Measurements from ENCODE around the gene NPFFR2.
A peak's percentile ranks its signal among the peaks of the same experiment; 100 is the strongest.
"Not testable (repeated sequence)": the region's sequence is repeated elsewhere in the genome, so short reads cannot be mapped to it uniquely, and the experiment has no call there.

Gene NPFFR2

DNA sequence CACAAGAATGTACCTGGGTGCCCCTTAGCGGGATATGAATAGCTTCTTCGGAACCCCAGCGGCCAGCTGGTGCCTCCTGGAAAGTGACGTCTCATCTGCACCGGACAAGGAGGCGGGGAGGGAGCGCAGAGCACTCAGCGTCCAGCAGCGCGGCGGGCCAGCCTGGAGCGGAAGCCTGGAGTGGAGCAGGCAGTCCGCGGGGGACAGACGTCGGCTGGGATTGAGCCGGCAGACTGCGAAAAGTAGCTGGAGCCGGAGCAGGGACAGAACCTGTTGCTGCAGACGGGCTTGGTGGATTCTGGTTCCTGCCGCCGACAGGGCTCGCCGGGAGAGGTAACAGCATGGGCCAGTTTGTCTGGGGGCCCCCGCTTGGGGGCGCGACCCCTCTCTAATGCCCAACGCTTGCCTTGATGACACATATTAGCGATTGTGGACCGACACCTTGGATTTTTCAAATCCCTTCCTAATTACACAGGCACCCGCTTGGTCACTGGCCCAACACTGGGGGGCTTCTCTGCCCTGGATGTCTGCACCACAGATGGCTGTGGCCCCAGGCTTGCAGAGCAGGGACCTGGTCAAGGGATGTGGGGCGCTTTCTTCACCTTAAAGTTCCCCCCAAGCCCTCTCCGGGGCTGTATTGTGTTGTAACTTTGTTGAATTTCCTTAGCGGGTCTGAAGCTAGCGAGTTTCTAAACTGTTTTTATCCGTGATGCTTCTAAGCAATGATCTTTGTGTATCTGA lies at the start of gene NPFFR2:
NPFFR2 (plus strand) TSS at position 133 of the 741 bp plus-strand sequence. CDS start 96,592 bp downstream, outside the sequence.
- peak; percentile 80 for DNase-seq (ENCODE audit: low spot score)

DNA sequence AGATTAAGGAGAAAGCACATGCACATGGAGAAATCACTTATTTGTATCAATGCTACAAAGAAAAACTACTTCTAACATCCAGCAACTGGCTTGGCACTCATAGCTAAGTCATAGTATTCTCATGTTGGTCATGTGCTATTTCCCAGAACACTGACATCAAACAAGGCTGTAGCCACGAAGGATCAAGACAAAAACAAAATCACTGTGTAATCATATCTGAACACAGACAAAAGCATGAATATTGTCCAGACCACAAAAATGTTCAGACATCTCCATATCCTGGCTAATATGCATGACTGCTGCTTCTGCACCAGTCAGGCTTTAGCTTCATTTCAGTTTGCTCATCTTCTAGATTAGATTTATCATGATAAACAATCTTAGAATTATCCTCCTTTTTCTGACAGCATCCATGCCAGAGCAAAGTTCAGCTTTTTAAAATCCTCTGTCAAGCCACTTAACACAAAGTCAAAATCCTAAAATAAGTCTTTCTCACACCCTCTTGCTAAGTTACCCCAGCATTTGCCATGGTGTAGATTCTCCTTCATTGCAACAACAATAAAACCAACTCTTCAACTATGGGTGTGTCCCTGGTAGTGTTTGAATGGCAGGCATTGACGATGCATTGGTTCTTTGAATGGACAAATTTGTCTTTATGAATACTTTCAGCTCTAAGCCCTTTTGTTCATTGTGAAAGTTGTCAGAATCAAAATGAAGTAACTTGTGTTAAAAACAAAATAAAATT lies 39.1 kb upstream of the NPFFR2 start:
- no peak for DNase-seq (ENCODE audit: low spot score)

DNA sequence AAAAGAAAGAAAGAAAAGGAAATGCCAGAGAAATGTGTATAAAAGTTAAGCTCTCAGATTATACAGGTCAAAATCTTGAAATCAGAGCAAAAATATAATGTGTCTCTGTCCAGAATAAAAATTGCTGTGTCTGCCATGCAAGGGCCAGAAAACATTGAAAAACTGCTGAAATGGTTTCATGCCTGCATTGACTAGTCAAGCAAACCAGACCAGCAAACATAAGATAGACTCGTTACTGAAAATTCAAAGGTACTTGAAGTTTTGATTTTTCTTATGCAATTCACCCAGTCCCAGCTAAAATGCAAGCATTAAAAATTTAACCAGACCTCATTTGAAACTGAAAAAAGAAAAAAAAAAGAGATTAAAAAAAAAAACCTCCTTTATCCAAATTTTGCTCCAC lies 37.2 kb upstream of the NPFFR2 start:
- DNase-seq (ENCODE audit: low spot score) = no peak

DNA sequence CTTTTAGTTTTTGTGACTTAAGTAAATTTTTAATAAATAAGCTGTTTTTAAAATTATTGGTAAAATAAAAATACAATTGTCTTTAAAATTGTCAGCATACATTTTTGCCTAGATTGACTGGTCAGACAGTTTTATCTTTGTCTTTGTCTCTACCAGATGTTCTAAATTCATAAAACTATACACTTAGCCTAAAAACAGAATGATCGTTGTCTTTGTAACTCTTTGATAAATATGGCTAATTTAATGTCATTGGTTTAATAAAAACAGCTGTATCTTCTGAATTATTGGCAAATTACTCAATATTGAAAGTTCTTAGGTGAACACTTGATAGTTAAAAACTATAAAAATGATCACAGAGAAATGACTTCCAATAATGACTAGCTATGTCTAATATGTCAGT lies 36.5 kb upstream of the NPFFR2 start:
- DNase-seq (ENCODE audit: low spot score) = no peak

DNA sequence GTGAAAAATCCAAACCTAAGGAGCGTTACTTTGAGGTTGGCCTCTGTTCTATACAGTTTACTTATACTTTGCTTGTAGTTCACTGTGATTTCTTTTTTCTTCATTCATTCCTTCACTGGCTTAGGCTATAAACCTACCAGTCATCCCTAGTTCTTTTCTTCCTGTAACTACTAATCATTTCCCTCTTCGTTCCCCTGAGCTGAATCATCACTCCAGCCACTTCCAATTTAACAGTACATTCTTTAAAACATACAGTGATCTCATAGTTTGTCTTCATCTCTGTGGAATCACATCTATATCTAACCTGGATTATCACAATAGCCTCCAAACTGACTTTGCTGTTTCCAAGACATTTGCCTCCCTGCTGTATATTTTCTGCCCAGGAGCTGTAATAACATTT lies 25.2 kb upstream of the NPFFR2 start:
- no peak for DNase-seq (ENCODE audit: low spot score)

DNA sequence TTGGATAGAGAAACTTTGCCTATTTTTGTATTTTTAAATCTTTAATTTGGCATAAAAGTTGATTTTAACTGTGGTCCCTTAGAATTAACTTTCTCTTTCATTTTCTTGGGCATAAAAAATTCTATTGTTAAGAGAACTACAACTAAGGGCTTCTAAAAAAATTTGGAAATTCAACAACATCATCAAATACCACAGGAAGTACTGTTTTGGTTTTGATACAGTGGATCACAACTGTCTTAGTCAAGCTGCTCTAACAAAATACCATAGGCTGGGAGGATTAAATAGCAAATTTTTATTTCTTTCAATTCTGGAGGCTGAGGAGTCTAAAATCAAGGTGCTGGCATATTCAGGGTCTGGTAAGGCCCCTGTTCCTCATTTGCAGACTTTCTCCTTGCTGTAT lies 19.9 kb upstream of the NPFFR2 start:
- no peak for DNase-seq (ENCODE audit: low spot score)

DNA sequence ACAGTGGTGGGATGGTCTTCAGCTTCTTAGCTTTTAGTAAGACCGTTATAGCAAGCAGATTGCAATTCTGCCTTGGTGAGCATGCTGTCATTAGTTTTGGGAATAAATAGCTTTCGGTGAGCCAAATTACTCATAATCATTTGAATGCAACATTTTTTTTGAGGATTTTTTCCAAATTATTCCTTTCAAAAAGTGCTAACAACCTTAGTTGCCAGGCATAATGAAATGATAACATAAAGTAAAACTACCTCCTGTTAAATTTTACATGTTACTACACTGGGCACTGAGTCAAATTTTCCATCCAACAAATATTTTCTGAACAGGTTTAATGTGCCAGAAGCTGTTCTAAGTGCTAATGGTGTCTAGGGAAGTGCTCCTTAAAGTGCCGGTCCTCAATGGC lies 15.8 kb upstream of the NPFFR2 start:
- DNase-seq (ENCODE audit: low spot score) = no peak

DNA sequence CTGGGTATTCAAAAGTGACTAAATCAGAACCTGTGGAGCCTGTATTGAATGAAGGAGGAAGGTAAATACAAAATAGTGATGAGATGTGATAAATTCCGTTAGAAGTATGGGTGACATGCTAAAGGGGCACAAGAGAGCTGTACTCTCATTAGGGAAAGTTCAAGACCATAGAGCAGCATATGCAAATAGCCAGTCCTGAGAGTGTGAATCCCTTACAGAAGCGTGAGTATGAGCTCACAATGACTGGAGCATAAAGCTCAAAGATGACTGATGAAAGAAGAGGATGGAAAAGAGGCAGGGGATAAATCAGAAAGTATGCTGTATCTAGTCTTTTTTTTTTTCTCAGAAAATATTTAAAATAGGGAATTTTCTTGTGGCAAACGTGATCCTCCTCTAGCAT lies 12.1 kb upstream of the NPFFR2 start:
- DNase-seq (ENCODE audit: low spot score) = no peak

DNA sequence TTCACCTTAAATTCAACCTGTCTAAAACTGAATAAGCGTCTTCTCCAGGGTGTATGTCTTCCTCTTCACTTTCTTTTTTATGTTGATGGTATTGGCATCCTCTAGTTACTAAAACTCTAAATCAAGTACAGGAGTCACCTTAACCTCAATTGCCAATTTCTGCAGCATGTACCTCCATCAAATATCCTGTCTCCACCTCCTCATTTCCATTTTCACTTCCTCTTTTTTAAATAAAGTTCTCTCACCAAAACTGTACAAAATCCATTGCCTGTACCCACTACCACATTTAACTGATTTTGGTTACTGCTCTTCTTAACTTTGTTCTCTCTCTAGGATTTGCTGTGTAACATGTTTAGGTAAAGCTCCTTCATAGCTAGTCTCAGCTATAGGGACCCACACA lies 9.2 kb upstream of the NPFFR2 start:
- DNase-seq (ENCODE audit: low spot score) = no peak

DNA sequence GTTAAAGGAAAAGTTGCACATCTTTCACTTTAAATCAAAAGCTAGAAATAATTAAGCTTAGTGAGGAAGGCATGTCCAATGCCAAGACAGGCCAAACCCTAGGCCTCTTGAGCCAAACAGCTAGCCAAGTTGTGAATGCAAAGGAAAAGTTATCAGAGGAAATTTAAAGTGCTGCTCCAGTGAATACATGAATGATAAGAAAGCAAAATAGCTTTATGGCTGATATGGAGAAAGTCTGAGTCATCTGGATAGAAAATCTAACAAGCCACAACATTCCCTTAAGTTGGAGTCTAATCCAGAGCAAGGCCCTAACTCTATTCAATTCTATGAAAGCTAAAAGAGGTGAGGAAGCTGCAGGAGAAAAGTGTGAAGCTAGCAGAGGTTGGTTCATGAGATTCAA lies 23.8 kb downstream of the NPFFR2 start:
- no peak for DNase-seq (ENCODE audit: low spot score)

DNA sequence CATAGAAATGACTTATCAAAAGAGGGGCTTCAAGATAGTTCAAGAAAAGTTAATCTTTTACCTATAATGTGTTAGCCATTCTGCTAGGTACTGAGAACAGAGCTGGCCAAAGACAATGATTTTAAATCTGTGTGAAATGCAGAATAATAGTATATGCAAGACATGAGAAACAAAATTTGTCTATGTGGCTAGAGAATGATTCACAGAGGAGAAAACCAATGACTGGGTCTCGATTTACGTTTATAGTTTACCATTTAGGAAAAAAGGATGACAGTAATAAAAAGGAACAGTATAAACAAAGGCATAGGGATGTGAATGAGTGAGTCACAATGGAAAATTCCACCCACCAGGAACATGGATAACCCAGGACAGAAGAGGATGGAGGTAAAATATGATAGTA lies 31.9 kb downstream of the NPFFR2 start:
- no peak for DNase-seq (ENCODE audit: low spot score)

DNA sequence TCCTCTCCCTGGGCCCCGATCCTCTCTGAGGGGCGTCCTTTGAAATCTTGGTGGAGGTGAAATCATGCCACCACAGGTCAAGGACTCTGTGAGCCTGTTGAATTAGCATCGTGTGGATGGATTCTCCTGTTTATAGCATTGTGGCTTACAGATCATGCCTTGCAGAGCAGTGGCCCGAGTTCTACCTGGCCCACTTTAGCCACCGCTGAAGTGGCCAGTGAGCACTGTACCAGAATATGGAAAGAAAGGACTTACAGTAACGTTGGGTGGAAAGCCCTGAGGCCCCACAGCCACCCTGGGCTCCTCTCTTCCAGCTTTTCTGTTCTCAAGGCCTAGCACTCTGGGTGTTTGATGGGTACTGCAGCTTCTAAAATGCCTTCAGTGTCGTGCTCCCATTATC lies 35.3 kb downstream of the NPFFR2 start:
- DNase-seq (ENCODE audit: low spot score) = no peak

DNA sequence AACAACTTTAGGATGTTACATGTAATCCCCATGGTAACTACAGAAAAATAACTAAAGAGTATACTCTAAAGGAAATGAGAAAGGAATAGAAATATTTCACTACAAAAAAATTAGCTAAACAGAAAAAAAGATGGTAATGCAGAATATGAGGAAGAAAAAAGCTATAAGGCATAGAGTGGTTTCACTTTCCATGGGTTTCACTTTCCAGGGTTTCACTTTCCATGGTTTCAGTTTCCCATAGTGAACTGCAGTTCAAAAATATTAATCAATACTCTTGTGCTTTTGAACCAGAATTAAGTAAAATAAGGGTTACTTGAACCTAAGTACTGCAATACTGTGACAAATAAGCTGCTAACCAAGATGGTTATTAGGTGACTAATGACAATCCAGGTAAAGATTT lies 42.0 kb downstream of the NPFFR2 start:
- no peak for DNase-seq (ENCODE audit: low spot score)

DNA sequence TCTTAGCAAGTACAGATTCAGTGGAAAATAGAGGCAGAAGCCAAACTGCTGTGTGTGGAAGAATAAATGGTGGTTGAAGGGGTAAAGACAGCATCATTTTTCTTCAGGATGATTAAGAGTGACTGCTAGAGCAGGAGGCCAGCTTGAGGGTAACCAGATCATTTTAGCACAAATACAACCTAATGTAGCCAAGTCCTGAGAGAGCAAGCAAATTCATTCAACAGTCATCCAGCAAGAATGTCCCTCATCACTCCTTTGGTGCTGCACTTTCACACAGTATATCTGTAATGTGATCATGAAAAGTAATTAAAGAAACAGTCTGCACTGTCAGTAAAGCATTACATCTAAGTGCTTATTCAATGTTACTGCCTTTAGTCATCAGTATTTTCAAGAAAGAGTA lies 44.8 kb downstream of the NPFFR2 start:
- no peak for DNase-seq (ENCODE audit: low spot score)

DNA sequence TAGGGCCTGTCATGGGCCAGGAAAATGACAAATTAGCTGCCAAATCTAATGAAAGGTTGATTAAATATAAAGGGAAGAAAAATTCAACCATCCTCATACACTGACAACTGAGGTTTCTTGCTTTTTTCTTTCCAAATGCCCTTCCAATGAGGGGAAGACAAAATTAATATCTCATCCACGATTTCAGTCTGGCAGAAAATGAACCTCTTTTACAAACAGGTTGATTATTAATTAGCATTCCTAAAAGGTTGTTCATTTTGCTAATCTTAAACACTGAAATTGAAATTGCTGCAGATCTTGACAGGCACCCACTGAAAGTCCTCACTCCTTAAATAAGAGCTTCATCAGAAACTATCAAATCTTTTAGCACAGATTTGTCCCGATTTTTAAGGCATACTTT lies 45.5 kb downstream of the NPFFR2 start:
- DNase-seq (ENCODE audit: low spot score) = no peak

DNA sequence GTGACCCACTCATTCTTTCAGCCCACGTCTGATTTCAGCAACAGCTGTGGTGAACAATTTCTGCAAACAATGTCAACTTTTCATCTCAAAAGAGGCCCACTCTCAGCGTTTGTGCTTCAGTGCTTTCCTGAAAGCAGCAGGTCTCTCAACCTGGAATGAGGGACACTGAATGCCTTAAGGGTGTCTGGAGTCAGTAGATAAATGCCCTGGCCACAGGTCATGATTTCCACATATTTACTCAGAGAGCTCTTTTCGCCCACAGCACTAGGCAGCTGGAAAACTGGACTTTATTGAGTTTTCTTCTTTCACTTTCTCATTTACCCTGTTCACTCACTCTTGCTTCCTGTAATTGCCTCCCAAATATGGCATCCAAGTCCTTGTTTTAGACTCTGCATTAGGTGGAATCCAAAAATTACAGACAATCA lies 52.8 kb downstream of the NPFFR2 start:
- no peak for DNase-seq (ENCODE audit: low spot score)

DNA sequence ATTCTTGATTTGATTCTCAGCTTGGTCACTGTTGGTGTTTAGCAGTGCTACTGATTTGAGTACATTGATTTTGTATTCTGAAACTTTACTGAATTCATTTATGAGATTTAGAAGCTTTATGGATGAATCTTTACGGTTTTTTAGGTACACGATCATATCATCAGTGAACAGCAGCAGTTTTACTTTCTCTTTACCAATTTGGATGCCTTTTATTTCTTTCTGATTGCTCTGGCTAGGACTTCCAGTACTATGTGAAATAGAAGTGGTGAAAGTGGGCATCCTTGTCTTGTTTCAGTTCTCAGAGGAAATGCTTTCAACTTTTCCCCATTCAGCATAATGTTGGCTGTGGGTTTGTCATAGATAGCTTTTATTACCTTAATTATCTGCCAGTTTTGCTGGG lies 58.8 kb downstream of the NPFFR2 start:
- not testable (repeated sequence) for DNase-seq (ENCODE audit: low spot score)

DNA sequence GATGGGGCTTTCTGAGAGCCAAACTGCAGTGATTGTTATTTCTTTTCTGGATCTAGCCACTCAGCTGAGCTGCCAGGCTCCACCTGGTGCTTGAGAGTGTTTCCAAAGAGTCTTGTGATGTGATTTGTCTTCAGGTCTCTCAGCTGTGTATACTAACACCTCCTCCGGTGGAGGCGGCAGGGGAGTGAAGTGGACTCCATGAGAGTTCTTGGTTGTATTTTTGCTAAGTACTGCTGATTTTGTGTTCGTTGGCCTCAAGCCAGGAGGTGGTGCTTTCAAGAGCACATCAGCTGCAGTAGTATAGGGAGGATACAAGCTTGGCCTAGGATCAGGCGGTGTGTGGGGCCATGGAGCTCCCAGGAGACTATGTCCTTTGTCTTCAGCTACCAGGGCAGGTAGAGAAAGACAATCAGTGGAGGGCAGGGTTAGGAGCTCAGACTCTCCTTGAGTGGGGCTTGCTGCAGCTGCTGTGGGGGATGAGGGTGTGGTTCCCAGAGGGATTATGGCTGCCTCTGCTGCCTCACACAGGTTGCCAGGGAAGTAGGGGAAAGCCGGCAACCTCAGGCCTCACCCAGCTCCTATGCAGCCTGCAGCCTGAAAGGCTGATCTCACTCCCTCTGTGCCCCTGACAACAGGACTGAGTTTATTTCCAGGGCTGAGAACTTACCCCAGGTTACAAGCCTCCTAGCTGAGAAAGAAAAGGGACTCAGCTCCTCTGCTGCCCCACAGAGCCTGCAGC lies 62.4 kb downstream of the NPFFR2 start:
- DNase-seq (ENCODE audit: low spot score) = peak; percentile 47

DNA sequence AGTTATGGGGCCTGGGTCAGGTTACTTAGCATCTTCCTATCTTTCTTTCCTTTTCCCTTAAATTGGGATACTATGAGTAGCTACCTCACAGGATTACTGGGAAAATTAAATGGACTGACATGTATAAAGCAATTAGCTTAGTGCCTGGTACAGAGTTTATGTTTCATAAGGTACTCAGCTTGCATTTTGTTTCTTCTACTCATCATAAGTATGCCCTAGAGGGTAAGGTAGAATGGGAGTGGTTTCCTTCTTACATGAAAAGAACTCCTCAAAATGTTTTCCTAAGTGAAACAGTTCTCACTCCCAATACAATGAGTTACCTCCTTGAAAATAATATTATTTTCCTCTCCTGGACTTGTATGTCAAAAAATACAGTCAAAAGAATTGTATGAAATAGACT lies 75.7 kb downstream of the NPFFR2 start:
- DNase-seq (ENCODE audit: low spot score) = no peak

DNA sequence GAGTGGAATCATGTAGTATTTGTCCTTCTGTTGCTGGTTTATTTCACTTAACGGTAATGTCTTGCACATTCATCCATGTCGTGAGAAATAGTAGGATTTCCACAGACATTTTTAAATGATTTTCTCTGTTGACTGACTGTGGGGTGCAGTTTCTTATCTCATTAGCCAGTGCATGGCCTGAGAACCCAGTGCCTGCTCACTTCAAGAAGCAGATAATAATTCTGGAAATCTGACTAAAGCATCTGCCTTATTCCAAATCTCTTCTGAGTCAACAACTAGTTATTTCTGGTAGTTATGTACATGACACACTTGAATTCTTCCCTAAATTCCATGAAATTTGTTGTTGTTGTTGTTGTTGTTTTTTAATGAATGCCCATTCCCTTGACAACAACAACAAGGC lies 77.6 kb downstream of the NPFFR2 start:
- DNase-seq (ENCODE audit: low spot score) = no peak

DNA sequence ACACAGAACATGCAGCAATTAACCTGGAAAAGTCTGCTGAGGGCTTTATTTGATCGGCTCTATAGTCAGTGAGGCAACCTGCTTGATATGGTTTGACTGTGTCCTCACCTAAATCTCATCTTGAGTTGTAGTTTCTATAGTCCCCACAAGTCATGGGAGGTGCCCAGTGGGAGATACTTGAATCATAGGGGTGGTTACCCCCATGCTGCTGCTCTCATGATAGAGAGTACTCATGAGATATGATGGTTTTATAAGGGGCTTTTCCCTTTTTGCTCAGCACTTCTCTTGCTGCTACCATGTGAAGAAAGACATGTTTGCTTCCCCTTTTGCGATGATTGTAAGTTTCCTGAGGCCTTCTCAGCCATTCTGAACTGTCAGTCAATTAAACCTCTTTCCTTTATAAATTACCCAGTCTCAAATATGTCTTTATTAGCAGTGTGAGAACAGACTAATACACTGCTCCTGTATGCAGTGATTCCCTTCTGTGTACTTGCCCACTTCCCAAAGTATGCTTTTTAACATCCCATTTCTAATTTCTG lies 78.2 kb downstream of the NPFFR2 start:
- DNase-seq (ENCODE audit: low spot score) = no peak

DNA sequence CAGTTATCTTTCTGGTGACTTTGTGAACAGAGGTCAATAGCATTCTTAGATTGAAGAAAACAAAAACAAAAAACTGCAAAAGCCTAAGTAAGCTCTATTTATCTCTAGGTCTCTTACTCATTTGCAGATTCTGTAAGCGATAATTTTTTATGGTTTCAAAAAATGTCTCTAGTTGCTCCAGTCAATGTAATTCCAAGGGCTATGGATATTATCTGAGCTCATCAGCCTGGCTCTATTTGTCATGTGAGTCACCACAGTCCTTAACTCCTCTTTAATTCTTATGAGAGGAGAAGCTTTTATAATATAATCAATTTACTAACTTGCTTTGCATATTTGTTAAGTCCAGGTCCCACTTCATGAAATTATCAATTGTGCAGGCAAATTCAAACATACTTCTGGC lies 79.1 kb downstream of the NPFFR2 start:
- no peak for DNase-seq (ENCODE audit: low spot score)

DNA sequence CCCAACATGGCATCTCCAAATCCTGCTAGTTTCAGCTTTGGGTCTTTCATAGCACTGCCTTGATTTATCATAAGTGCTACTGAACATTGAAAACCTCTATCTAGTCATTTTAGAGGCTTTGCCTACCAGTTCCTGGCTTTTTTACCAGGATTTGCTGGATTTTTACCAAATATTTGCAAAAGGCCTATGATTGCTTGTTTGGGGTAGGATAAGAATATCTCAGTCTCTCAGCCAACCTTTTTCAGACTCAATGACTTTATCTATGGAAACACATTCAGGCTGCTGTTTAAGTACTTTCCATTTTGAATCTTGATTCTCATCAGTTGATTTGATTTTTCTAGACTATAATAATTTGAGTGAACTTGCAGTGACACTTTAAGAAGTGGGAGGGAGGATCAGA lies 80.1 kb downstream of the NPFFR2 start:
- DNase-seq (ENCODE audit: low spot score) = no peak

Measured in ecto neural progenitor cell (in vitro differentiated cells).